GM18502 (cell line): ENCODE data around the gene SPACA6.

Source experiments
- ATAC-seq: cut with Tn5 transposase; IDR thresholded peaks from one replicate; pipeline ENCODE4 v1.9.1; 2021; ENCODE audit warnings: mild to moderate bottlenecking; ENCODE audit not compliant: unreplicated experiment, poor library complexity

Gene SPACA6

DNA sequence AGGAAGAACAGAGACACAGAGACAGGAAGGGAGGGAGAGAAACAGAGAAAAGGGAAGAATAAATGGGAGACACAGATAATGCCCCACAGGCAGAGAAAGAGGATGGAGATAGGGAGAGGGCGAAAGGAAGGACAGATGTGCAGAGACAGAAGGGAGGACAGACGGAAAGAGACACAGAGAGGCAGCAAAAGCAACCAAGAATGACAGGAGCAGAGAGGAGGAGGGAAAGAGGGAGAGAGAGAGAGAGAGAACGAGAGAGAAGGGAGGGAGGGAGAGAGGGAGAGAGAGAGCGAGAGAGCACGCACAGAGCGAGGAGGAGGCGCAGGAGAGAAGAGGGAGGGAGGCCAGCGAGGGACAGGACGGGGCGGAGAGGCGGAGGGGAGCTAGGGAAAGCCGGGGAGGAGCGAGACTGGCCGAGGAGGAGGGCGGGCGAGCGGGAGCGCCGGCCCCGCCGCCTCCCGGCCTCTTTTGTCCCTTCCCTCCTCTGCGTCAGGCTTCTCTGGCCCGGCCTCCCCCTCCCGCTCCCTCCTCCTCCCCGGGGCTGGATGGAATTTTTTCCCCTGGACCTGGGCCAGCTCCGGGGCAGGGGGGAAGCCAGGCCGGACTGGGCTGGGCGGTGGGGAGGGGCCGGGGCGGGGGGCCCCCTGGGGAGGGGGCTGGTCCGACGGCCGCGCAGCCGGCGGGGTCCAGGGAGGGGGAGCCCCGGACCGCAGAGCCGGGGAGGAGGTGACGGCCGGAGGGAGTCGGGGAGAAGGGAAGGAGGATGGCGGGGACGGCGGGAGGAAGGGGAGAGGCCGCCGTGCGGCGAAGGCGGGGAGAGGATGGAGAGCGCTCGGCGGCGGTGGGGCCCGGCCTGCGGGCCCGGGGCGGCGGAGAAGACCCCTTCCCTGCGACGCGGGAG, 4.2 kb upstream of the SPACA6 start:
- no peak for ATAC-seq

- no peak for ATAC-seq
Measured at GRCh38 chr19:51689751-51690453, 3.2 kb upstream of the SPACA6 start.

GRCh38 chr19:51690454-51691073, 2.6 kb upstream of the SPACA6 start:
- no peak for ATAC-seq

DNA sequence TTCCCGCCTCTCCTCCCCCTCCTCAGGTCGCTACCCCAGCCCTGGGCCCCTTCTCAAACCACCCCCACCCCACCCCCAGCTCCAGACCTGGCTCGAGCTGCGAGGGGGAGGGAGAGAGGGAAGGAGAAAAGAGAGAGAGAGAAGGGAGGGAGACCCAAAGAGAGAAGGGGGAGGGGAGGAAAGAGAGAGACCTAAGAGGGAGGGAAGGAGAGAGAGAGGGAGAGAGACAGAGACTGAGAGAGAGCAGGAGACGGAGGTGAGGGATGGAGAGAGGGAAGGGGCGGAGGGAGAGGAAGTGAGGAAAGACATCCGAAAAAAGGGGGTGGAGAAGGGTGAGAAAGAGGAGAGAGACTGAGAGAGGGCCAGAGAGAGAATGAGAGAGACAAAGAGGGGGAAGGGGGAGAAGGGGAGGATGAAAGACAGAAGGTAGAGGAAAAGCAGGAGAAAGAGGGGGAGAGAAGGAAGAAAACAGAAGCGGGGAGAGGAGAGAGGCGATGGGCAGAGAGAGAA, 2.0 kb upstream of the SPACA6 start:
- ATAC-seq, result no peak

DNA sequence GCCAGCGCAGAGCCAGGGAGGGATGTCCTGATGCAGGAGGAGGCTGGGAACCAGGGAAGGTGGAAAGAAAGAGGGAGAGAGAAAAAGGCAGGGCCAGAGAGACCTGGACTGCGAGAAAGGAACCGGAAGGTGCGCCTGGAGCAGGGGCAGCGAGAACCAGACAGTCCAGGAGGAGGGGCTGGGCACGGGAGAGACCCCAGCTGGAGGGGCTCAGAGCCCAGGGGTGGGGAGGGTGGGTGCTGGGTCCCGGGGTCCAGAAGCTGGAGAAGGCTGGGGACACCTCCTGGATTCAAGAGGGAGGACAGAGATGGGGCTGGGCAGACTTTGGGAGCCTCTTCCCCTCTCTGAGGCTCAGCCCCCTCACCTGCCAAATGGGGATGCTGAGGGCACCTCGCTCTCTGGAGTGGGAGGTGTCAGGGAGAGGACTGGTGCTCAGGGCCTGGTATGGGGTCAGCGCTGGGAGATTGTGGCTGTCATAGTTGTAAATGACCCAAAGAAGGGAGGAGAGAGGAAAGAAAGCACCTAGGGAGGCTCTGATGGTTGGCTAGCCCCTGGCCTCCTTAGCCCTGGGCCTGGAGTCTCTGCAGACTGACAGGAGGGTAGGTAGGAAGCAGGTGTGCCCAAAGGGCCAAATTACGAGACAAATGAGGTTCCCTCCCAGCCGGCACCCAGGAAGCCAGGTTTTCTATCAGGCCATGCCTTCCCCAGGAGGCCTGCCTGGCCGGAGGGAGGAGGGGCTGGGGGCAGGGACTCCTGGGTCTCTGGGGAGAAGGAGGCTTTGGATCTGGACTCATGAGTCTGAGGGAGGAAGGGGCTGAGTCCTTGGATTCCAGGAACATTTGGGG, 1.3 kb upstream of the SPACA6 start:
- ATAC-seq, result no peak

GRCh38 chr19:51692468-51692867, 662 bp upstream of the SPACA6 start:
- no peak for ATAC-seq

DNA sequence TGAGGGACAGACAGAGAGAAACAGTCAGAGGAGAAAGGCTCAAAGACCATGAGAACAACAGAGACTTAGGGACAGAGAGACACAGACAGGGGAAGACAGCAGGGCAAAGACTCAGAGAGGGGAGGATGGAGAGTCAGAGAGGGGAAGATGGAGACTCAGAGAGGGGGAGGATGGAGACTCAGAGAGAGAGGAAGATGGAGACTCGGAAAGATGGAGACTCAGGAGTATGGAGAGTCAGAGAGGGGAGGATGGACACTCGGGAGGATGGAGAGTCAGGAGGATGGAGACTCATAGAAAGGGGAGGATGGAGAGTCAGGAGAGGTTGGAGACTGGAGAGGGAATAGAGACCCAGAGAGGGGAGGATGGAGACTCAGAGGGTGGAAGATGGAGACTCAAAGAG, 689 bp downstream of the SPACA6 start:
- no peak for ATAC-seq

DNA sequence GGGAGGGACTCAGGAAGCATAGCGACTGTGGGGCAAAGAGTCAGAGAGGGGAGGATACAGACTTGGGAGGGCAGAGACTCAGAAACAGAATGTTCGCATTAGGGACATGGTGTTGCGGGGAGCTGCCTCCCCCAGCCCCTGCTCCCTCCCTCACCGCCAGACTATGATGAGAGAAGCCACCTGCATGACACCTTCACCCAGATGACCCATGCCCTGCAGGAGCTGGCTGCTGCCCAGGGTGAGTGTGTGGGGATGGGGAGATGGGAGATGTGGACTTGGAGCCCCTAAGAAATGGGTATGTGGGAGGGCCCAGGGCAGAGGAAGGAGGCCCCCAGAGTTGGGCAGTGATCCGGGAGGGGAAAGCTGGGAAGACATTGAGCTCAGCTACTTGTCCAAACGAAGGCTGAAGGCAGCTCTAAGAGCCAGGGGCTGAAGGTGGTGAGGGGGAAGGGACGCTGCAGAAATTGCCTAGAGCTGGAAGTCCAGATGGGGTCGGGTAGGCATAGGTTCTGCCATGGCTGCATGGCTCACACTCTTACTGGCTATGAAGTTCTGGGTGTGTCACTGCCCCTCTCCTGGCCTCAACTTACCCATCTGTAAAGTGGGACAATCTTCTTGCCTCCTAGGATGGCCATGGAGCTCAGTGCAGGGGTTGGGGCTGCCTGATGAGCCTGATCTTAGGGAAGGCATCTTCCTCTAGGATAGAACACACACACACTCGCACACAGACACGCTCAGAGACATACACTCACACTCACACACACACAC, 1.4 kb downstream of the SPACA6 start:
- no peak for ATAC-seq

DNA sequence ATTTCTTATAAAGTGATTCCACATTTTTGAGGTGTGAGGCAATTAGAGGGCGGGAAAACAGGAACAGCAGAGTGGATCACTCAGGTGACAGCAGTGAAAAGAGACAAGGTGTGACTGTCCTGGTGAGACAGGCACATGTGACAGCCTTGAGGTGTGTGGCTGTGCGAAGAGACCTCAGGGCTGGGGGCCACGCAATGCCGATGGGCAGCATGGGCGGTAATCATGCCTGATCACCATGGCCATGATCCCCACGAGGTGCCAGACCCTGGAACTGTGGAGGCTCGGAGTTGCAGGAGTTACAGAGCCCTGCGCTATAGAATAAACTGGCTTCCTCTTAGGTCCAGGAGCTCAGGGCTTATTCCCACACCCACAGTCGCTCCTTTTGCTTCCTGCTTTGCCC, 2.0 kb downstream of the SPACA6 start:
- ATAC-seq, result no peak

DNA sequence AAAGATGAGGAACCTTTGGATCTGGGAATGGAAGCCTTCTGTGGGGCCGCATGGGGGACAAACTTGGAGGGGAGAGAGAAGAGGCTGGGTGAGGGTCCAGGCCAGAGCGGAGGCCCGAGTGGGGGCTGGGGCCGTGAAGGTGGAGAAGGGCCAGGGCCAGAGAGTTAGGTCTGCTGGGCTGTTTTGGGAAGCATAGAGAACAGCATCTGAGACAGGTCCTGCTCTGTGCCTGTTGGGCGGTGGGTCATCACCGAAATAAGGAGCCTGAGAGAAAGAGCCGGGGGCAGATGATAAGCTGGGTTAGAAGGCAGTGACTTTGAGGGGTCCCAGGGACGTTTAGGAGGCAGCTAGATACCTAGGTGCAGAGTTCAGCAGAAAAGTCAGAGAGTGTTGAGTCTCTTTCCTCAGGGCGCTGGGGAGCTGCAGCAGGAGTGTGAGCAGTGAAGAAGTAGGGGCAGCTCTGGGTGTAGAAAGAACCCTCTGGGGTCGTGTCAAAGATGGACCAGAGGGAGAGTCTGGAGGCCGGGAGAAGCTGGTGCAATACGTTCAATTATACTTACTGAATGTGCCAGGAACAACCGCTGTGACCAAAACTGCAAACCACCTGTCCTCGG, 2.7 kb downstream of the SPACA6 start:
- ATAC-seq, result no peak

DNA sequence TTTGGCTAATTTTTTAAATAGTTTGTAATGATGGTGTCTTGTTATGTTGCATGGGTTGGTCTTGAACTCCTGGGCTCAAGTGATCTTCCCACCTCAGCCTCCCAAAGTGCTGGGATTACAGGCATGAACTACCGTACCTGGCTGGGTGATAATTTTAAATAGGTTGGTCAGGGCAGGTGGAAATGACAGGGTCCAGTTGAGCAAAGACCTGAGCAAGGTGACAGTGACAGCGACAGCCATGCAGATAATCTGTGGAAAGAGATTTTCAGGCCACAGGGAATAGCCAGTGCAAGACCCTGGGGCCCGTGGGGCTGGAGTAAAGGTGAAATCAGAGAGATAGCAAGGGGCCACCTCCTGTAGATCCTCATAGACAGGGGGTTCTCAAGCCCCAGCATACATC, 3.5 kb downstream of the SPACA6 start:
- no peak for ATAC-seq

DNA sequence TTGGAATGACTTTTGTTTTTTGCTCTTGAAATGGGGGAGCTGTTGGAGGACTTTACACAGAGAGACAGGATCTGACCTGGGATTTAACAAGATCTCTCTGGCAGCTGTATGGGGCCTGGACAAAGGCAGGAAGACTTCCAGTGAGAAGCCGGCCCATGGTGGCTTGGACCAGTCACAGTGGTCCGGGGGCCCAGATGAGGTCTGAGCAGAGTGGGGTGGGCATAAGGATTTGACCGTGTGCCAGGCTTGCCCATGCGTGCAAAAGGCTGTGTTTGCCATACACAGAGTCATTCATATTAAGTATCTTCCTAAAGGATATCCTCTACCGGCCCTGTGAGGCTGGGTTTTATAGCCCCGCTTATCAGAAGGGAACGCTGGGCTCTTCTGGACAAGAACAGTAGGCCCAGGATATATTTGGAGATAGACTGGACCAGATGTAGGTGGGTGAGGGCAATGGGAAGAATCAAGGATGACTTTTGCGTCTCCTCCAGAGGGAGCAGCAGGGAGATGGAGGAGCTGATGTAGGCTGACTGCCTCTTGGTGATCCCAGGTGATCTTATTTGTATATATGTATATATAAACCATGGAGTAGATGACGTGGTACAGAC, 4.1 kb downstream of the SPACA6 start:
- ATAC-seq, result no peak

DNA sequence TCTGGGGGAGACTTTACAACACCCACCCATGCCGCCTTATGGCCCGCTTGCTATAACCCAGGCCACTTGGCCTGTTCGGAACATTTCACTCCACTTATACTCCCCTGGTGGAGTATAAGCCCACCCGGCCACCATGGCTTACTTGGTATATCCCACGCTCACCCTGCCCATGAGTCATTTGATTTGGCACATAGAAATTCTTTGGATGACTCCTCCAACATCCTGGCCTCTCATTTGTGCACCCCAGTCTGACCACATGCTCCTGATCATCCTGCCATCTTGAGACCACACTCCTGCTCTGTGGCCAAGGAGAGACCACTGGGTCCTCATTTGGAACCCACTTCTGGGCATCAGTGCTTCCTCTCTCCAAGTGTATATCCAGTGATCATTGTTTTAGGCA, 5.2 kb downstream of the SPACA6 start:
- no peak for ATAC-seq

DNA sequence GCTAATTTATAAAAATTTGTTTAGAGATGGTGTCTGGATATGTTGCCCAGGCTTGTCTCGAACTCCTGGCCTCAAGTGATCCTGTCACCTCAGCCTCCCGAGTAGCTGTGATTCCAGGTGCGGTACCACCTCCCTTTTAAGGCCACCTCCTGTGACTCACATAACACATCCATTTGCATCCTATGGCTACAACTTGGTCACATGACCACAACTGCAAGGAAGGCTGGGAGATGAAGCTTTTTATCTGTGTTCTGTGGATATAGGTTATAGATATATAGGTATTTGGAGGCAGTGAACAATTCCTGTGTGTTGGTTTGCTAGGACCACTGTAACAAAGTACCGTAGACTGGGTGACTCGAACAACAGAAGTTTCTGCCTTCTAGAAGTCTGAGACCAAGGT, 6.0 kb downstream of the SPACA6 start:
- ATAC-seq, result no peak

GRCh38 chr19:51701468-51702100, 8.5 kb downstream of the SPACA6 start:
- no peak for ATAC-seq

DNA sequence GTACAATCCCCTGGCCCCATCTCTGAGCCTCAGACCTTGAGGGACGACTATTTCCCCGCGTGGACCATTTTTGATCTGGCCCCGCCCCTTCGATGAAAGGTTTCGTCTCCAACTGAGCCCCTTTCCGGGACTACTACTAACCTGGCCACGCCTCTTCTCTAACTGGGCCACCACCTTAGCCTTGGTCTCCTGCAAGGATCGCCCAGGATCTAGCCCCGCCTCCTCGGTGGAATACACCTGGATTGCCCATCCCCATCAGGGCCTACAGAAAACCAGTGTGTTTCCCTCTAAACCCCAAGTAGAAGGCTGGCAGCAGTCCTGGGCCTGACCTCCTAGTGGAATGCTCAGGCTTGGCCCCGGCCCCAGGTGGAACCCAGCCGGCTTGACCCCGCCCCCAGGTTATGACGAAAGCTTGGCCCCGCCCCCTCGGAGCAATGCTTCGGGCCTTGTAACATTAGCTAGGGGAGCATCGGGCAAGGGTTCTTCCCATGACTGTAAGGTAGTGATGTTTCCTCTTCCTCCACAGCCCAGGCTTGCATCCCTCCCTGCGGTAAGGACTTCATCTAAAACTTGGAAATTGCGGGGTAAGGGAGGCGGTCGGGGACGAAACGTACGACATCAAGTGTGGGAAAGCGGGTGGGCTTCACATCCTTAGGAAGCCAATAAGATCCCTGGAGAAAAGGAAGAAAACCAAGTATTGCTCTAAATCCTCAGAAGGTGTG, 9.1 kb downstream of the SPACA6 start:
- ATAC-seq, result no peak

- no peak for ATAC-seq
Measured at GRCh38 chr19:51702825-51703574, 9.9 kb downstream of the SPACA6 start.
